ENCODE data around the gene BTBD9. TPM values are rescaled to one million over a fixed set of nuclear protein-coding genes. Genes with fewer than 3 reads are reported as not detected.

The BTBD9 gene
- total RNA-seq, 1 experiment from 2014 or later, result 8.9 TPM

DNA sequence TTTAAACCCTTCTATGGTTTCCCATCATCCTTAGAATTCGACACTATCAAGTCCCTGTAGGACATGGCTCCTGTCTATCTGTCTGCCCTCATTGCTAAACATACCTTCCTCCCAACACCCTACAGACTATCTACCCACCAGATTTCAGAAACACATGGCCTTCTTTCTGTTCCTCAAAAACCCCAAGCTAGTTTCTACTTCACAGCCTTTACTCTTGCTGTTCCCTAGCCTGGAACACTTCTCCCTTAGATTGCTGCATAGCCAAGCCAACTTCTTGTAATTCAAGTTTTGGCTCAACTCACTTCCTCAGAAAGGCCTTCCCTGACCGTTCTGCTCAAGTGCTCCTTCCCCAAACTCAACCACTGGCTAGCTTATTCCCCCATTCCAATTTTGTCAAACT lies 156.2 kb downstream of the BTBD9 start:
- H3K14ac ChIP-seq (ENCODE audit: insufficient read depth, low read length), result no peak overlapping the region
- no peaks in the 10 kb centered on the region for H3K9me3 ChIP-seq (ENCODE audit: control insufficient read depth, low read depth, low read length)
- no peak for TF ChIP-seq CTCF (conservative IDR thresholded peaks at IDR 0.05)
- no peaks in the 10 kb centered on the region for H3K79me1 ChIP-seq (ENCODE audit: insufficient read depth, low read depth, low read length, poor library complexity, severe bottlenecking)
- 0 out of 2 replicates have a peak, but pooled peaks cover under 1% of the 10 kb centered on the region for H3K4me1 ChIP-seq (ENCODE audit: insufficient read depth, low read length)
- H3K79me2 ChIP-seq (ENCODE audit: insufficient read depth, low read length), result no peaks in the 10 kb centered on the region
- no peak overlapping the region for H3T11ph ChIP-seq (ENCODE audit: low read length)
- no peaks in the 10 kb centered on the region for H3K27me3 ChIP-seq (ENCODE audit: insufficient read depth, low read length)
- Mint-ChIP-seq H3K27me3 (ENCODE audit: low read depth) (peaks cover 5% of the 10 kb centered on the region; the same call in 1 of the 2 replicates), H3K9me3 (no peaks in the 10 kb centered on the region), H3K4me1 (peaks cover 9 to 12% of the 10 kb centered on the region in 2 experiments), H3K4me3 (no peak overlapping the region), H3K36me3 (ENCODE audit: insufficient read depth in 1 of 3, low read depth in 3 of 3) (no peaks in the 10 kb centered on the region; a peak in 1 of 7 replicates), H3K27ac (no peak overlapping the region)
- H3K27ac ChIP-seq (ENCODE audit: insufficient read length, low read depth, low read length), result no peak overlapping the region
- no peak overlapping the region for H3K23ac ChIP-seq (ENCODE audit: insufficient read length, low read depth, low read length)
- H3K4ac ChIP-seq (ENCODE audit: low read depth, low read length), result no peak overlapping the region
- no peak for DNase-seq
- no peak overlapping the region for H2AFZ ChIP-seq (ENCODE audit: low read length)
- no peak overlapping the region for H4K8ac ChIP-seq (replicated peaks; ENCODE audit: insufficient read length, low read depth, low read length)
- H2BK15ac ChIP-seq (ENCODE audit: low read depth, low read length), result no peak overlapping the region
- H2BK5ac ChIP-seq (ENCODE audit: insufficient read length, low read length), result no peak overlapping the region
- no peak overlapping the region for H2AK5ac ChIP-seq (ENCODE audit: insufficient read length, low read length)
- H3K18ac ChIP-seq (ENCODE audit: insufficient read length, low read depth, low read length), result no peak overlapping the region
- no peak overlapping the region for H2BK120ac ChIP-seq (ENCODE audit: low read depth, low read length, poor library complexity, severe bottlenecking)
- no peaks in the 10 kb centered on the region for H3K23me2 ChIP-seq (ENCODE audit: insufficient read length, low read depth, low read length, poor library complexity, severe bottlenecking)
- H4K91ac ChIP-seq (ENCODE audit: insufficient read length, low read depth, low read length), result no peak overlapping the region
- no peak overlapping the region for H3K56ac ChIP-seq (ENCODE audit: insufficient read length, low read depth, low read length)
- no peak overlapping the region for H3K9ac ChIP-seq (ENCODE audit: extremely low read depth, insufficient read length, low read length)
- H2BK12ac ChIP-seq (ENCODE audit: insufficient read length, low read depth, low read length), result no peak overlapping the region
- H2BK20ac ChIP-seq (ENCODE audit: low read depth, low read length, poor library complexity, severe bottlenecking), result no peak overlapping the region
- H4K5ac ChIP-seq (ENCODE audit: insufficient read length, low read depth, low read length), result no peak overlapping the region
- no peak overlapping the region for H3K4me2 ChIP-seq (ENCODE audit: insufficient read depth, insufficient read length, low read length)
- WGBS (ENCODE audit: extremely low coverage, insufficient read length, low lambda C conversion rate), result no CpG with 5 or more reads among the region's 2 CpGs
- no peaks in the 10 kb centered on the region for H4K20me1 ChIP-seq (ENCODE audit: control insufficient read depth, insufficient read depth, insufficient read length)

Measured in H9 (cell line).